GM18508 (cell line): Measurements from ENCODE around the gene PGBD5.

Experiments
- ATAC-seq: cut with Tn5 transposase; IDR thresholded peaks from one replicate; pipeline ENCODE4 v1.9.1; 2021; ENCODE audit warnings: moderate number of reproducible peaks; ENCODE audit not compliant: insufficient read depth, unreplicated experiment

The PGBD5 gene

GRCh38 chr1:230330157-230330556, 96.0 kb downstream of the PGBD5 start:
- ATAC-seq = no peak

- ATAC-seq = no peak
Observed at GRCh38 chr1:230328342-230329015, 97.7 kb downstream of the PGBD5 start.

GRCh38 chr1:230327892-230328284, 98.2 kb downstream of the PGBD5 start:
- ATAC-seq = no peak

- no peak for ATAC-seq
Observed at GRCh38 chr1:230326971-230327891, 98.9 kb downstream of the PGBD5 start.

GRCh38 chr1:230323686-230324085, 102.4 kb downstream of the PGBD5 start:
- no peak for ATAC-seq

- ATAC-seq = no peak
Observed at GRCh38 chr1:230322967-230323547, 103.1 kb downstream of the PGBD5 start.

- ATAC-seq = no peak
Observed at GRCh38 chr1:230322421-230322756, 103.7 kb downstream of the PGBD5 start.

GRCh38 chr1:230321741-230322420, 104.3 kb downstream of the PGBD5 start:
- ATAC-seq = no peak

- no peak for ATAC-seq
Observed at GRCh38 chr1:230321341-230321740, 104.8 kb downstream of the PGBD5 start.

- ATAC-seq = no peak
Observed at GRCh38 chr1:230320804-230321203, 105.3 kb downstream of the PGBD5 start.

GRCh38 chr1:230319014-230319747, 107.0 kb downstream of the PGBD5 start:
- ATAC-seq = no peak

GRCh38 chr1:230317823-230318819, 108.0 kb downstream of the PGBD5 start:
- no peak for ATAC-seq

- no peak for ATAC-seq
Observed at GRCh38 chr1:230316864-230317745, 109.0 kb downstream of the PGBD5 start.

GRCh38 chr1:230315099-230315498, 111.0 kb downstream of the PGBD5 start:
- ATAC-seq = no peak

GRCh38 chr1:230314142-230314470, 112.0 kb downstream of the PGBD5 start:
- no peak for ATAC-seq

- no peak for ATAC-seq
Observed at GRCh38 chr1:230313453-230314141, 112.5 kb downstream of the PGBD5 start.

GRCh38 chr1:230312676-230313075, 113.5 kb downstream of the PGBD5 start:
- ATAC-seq = no peak
